ENCODE results near the gene LMO2.

GRCh38 chr11:33874910-33875490 is 16.9 kb downstream of the LMO2 start:
- TF ChIP-seq CTCF (IDR thresholded peaks at IDR 0.05), result no peak
- TF ChIP-seq POLR2A (IDR thresholded peaks at IDR 0.05), result no peak
- TF ChIP-seq EP300 (IDR thresholded peaks at IDR 0.05), result no peak
